HFFc6 (cell line): ENCODE results near the gene LTA. TPM values are rescaled to one million over a fixed set of nuclear protein-coding genes. Genes with fewer than 3 reads are reported as not detected.

Experiments used
- DNase-seq: peaks from one replicate; pipeline ENCODE4 v3.0.0-alpha.2; 2018
- H3K27ac Mint-ChIP-seq: 2 replicates; pipeline ENCODE4 v1.8.0; 2020; ENCODE audit warnings: mild to moderate bottlenecking, mixed read lengths
- H3K27me3 Mint-ChIP-seq: 2 replicates; pipeline ENCODE4 v1.8.0; 2021; ENCODE audit warnings: mild to moderate bottlenecking, moderate library complexity, mixed read lengths; ENCODE audit not compliant: insufficient read depth
- H3K36me3 Mint-ChIP-seq: 2 replicates; pipeline ENCODE4 v1.8.0; 2021; ENCODE audit warnings: low read depth, mixed read lengths
- H3K4me1 Mint-ChIP-seq: 2 replicates; pipeline ENCODE4 v1.8.0; 2020; ENCODE audit warnings: low read depth, mixed read lengths
- H3K4me3 Mint-ChIP-seq: 2 replicates; pipeline ENCODE4 v1.8.0; 2020; ENCODE audit warnings: mild to moderate bottlenecking, moderate library complexity, mixed read lengths
- H3K9me3 Mint-ChIP-seq: 2 replicates; pipeline ENCODE4 v1.8.0; 2020; ENCODE audit warnings: mild to moderate bottlenecking, mixed read lengths
- total RNA-seq, 6 experiments: library from RNA; stranded (reverse); fragmentation: NEBNext Ultra II Directional; extraction: Animal tissue kit (Norgen Biotek cat#: 25700); gene quantifications; 2 replicates in 1 of 6; 3 replicates in 5 of 6; pipeline ENCODE4 v1.2.3, GENCODE V29; 2021
- TF ChIP-seq, protein P1 (sequence below): fragments of 200-600 bp; sonication (generic); IDR thresholded peaks from 2 replicates; pipeline ENCODE4 v1.5.0; 2021; ENCODE audit warnings: antibody characterized with exemption, mild to moderate bottlenecking

LTA gene
- total RNA-seq, 6 experiments from 2014 or later, result not detected

GRCh38 chr6:31540640-31541039, 31.4 kb upstream of the LTA start:
- DNase-seq, result no peak
- Mint-ChIP-seq H3K27ac (peak overlapping the region; percentile 98), H3K27me3 (peaks cover 4% of the 10 kb centered on the region), H3K4me3 (peak overlapping the region; percentile 88), H3K4me1 (peaks cover 38% of the 10 kb centered on the region), H3K36me3 (peaks cover 47% of the 10 kb centered on the region), H3K9me3 (no peaks in the 10 kb centered on the region)
- TF ChIP-seq, protein P1, sequence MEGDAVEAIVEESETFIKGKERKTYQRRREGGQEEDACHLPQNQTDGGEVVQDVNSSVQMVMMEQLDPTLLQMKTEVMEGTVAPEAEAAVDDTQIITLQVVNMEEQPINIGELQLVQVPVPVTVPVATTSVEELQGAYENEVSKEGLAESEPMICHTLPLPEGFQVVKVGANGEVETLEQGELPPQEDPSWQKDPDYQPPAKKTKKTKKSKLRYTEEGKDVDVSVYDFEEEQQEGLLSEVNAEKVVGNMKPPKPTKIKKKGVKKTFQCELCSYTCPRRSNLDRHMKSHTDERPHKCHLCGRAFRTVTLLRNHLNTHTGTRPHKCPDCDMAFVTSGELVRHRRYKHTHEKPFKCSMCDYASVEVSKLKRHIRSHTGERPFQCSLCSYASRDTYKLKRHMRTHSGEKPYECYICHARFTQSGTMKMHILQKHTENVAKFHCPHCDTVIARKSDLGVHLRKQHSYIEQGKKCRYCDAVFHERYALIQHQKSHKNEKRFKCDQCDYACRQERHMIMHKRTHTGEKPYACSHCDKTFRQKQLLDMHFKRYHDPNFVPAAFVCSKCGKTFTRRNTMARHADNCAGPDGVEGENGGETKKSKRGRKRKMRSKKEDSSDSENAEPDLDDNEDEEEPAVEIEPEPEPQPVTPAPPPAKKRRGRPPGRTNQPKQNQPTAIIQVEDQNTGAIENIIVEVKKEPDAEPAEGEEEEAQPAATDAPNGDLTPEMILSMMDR, result no peak

GRCh38 chr6:31541059-31541657, 30.9 kb upstream of the LTA start:
- Mint-ChIP-seq H3K27me3 (peaks cover 4% of the 10 kb centered on the region), H3K4me1 (peaks cover 43% of the 10 kb centered on the region), H3K9me3 (no peaks in the 10 kb centered on the region), H3K27ac (peak overlapping the region; percentile 98), H3K36me3 (peaks cover 42% of the 10 kb centered on the region), H3K4me3 (peak overlapping the region; percentile 88)
- DNase-seq, result no peak
- TF ChIP-seq, protein P1, result no peak

DNA sequence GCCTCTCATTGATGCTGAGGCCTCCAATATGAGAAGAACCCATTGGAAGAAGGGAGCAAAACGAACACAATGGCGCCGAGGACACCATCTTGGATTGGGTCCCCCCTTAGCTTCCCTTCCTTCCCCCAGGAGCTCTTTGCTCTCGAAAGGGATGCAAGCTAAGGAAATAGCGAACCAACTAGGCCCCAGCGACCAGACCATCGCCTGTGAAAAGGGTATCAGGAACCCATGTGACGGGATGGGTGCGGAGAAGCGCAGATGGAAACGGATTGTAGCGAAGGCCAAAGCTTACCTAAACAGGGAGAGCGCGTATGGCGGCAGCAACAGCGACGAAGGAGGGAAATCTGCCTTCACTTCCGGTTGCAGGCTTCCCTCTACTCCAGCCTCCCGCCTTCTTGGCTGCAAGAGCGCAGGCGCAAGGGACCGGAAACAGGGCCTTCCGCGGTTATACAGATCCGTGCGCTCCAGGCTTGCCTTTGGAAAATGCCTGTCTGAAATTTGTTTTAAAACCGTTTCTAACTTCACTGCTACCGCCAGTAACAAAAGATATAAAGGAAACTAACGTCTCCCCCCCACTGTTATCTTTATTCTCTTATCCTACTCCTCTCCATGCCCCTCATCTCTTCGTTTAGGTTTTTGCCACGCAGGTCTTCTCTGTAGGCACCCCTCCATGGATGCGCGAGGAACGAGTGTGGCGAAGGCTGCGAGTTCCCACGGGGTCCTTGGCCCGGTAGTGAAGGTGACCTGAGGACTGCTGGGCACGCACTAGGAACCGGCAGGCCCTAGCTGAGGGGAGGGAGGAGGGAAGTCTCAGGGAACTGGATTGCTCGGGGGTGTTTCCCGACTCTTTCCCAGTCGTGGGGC, 30.2 kb upstream of the LTA start, which contains the start of gene DDX39B:
Gene DDX39B (minus strand): TSS at position 346 of the 864 bp plus-strand sequence. CDS start 1,471 bp downstream, outside the sequence.
- Mint-ChIP-seq H3K27me3 (peaks cover 4% of the 10 kb centered on the region), H3K36me3 (peaks cover 36% of the 10 kb centered on the region), H3K4me3 (peak within 1 kb of the TSS; percentile 88), H3K9me3 (no peaks in the 10 kb centered on the region), H3K4me1 (peaks cover 51% of the 10 kb centered on the region), H3K27ac (peak within 1 kb of the TSS; percentile 98)
- peak; percentile 95 for DNase-seq
- TF ChIP-seq, protein P1, result no peak

- Mint-ChIP-seq H3K27ac (no peak overlapping the region), H3K27me3 (peaks cover 4% of the 10 kb centered on the region), H3K36me3 (peaks cover 34% of the 10 kb centered on the region), H3K9me3 (no peaks in the 10 kb centered on the region), H3K4me1 (peaks cover 63% of the 10 kb centered on the region), H3K4me3 (no peak overlapping the region)
- TF ChIP-seq, protein P1, result no peak
- no peak for DNase-seq
These were observed 28.4 kb upstream of the LTA start for GRCh38 chr6:31543639-31544038.

DNA sequence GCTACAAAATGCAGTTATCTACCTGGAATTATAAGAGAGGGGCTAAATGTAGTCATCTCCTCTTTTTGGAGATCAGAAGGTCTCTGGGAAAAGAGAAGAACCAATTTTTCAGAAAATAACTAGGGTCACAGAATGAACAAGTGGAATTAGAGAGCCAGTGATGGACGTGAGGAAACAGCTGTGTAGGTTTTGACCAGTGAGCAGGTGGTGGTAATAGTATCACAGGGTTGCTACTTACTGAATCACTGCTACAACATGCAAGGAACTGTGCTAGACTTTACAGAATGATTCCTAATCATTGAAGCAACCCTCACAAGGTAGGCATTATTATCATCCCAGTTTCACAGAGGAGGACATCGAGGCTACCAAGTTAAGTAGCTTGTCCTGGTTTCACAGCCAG, 27.4 kb upstream of the LTA start:
- Mint-ChIP-seq H3K27me3 (peaks cover 4% of the 10 kb centered on the region), H3K9me3 (no peaks in the 10 kb centered on the region), H3K27ac (no peak overlapping the region), H3K4me1 (peaks cover 59% of the 10 kb centered on the region), H3K4me3 (no peak overlapping the region; the same call in 1 of the 2 replicates), H3K36me3 (peaks cover 34% of the 10 kb centered on the region)
- no peak for DNase-seq
- TF ChIP-seq, protein P1, result no peak
